Stimulated activated CD8-positive, alpha-beta memory T cell treated with anti-CD3 and anti-CD28 coated beads, Interleukin-7, amount 100 ng/mL, for 48 hours (primary cell): Measurements from ENCODE around the gene TAC3.
A peak's percentile ranks its signal among the peaks of the same experiment; 100 is the strongest.
"Not testable (repeated sequence)": the region's sequence is repeated elsewhere in the genome, so short reads cannot be mapped to it uniquely, and the experiment has no call there.

Experiments
- DNase-seq, 2 donors: peaks; one replicate each; pipeline ENCODE4 v3.0.0-alpha.2; 2020; ENCODE audit warnings: low read depth in 1 of 2; ENCODE audit errors: extremely low read depth in 1 of 2

The TAC3 gene

DNA sequence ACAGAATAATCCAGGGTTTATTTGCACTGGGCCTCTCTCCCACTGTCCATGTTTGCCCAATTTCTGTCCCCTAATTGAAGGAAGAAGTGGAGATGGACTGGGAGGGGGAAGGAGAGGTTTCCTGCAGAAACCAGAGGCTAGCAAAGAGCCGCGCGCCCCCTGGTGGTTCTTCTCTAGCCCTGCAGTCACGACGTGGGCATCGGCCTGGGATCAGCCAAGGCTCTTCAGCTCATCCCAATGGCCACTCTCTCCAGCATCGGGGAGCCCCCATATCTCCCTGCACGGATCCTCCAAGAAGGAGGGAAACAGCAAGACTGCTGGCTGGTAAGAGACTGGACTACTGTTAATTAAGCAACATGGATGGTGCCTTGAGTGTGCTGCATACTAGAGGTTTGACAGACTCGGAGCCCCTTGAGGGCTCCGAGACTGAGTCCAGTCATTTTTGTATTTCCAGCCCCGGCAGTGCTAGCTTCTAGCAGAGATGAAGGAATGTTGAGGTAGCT lies 28.7 kb downstream of the TAC3 start:
- DNase-seq = peak; percentile 33 to 37

DNA sequence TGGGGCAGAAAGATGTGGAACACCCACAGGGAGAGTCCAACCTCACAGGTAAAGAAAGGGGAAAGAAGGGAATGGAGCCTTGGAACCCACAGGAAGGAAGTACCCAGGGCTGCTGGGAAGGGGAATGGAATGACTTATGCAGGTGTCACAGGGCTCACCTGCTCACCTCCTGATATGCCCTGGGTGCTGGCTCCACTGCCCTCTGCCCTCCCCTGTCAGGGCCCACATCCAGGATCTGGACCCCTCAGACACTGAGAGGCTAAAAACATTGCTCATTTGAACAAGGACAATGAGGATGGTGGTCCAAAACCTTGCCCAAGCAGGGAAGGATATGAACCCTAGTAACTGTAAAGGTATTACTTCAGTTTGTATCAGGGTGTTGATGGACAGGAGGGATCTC lies 29.3 kb downstream of the TAC3 start:
- DNase-seq = no peak

DNA sequence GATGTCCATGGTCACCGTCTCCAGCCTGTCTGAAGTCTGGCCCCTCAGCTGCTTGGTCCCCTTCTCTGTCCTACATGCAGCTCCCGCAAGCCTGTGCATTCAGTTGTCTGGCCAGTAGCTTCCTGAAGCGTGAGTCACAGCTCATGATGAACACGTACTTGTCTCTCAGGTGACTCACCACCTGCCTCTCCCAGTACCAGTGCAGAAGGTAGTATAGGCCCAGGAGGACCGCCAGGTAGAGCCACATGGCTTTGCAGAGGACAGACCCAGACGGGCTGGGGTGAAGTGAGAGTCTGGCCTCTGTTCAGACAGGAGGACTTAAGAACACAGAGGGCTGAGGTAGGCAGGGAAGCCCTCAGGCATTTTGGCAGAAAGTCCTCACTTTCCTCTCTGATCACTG lies 30.6 kb downstream of the TAC3 start:
- peak in 1 of 2 donors; percentile 18 for DNase-seq

DNA sequence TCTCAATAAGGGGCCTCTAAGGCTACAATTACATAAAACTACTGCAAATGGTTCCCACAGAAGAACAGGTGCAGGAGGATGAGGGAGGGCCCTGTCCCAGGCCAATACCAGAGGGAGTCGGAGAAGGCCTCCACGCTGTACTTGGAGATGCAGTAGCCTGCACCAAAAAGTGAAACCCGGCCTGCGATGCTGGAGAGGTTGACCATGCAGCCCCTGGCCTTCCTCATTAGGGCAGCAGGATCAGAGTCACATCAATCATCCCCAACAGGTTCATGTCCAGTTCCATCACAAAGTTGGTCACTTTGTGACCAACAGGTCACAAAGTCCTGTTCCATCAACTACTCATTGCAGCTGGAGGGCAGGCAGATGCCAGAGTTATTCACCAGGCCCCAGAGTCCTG lies 32.9 kb downstream of the TAC3 start:
- no peak for DNase-seq

DNA sequence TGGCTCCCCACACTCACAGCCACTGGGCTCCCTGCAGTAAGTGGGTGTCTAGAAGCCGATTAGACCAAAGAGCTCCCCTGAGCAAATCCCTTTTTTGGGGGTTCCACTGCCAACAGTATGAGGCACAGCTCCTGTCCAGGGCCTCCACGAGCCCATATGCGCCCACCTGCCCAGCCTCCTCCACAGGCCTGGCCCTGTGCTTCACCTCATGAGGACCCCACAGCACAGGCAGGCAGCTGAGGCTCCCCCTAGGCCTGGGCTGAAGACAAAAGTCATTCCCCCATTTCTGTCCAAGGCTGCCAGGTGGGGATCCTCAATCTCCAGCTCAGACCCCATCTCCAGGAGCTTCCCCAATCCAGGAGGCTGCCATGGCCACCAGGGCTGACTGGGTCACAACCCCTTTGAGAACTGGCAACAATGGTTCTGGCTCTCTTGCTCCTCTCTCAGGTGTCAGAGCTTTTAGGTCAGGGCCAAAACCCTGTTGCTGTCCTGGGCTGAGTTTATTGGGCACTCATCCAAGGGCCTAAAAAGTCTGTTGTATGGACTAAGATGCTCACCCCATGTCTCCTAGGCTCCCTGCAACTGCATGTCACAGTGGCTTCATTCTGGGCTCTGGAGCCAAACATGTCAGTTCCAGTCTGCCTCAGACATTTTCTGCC lies 33.6 kb downstream of the TAC3 start:
- not testable (repeated sequence) for DNase-seq

DNA sequence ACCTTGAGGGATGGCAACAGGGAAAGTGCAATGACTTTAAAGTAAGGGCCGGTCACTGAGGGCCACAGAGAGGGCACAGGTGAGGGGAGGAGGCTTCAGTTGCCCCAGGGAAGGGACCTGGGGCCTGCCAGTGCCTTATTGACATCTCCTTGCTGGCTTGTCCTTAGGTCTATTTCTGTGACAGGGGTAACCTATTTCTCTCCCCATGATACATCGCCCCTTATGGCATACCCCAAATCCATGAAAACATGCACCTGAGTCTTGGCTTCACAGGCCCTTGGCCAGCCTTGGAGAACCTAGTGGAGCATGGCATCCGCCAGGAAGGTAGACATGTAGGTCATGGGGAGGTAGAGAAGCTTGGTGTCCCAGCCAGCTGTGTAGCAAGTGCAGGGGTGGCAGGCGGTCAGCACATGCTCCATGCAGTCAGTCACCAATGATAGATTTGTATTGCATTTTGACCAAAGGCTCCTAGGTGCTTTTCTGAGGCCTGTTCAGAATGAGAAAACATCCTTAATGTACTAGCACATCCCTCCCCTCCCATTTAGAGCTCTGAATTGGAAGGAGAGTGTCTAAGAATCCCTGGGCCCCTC lies 35.3 kb downstream of the TAC3 start:
- DNase-seq = no peak

DNA sequence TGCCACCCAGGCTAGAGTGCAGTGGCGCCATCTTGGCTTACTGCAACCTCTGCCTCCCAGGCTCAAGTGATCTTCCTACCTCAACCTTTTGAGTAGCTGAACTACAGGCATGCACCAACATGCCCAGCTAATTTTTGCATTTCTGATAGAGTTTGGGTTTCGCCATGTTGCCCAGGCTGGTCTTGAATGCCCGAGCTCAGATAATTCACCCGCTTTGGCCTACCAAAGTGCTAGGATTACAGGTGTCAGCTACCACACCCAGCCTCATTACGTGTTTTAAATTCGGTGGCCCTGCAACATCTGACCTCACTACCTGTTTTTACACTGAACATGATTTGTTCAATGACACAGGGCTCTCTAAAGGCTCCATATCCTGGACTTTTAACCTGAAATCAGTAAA lies 36.1 kb downstream of the TAC3 start:
- no peak for DNase-seq

DNA sequence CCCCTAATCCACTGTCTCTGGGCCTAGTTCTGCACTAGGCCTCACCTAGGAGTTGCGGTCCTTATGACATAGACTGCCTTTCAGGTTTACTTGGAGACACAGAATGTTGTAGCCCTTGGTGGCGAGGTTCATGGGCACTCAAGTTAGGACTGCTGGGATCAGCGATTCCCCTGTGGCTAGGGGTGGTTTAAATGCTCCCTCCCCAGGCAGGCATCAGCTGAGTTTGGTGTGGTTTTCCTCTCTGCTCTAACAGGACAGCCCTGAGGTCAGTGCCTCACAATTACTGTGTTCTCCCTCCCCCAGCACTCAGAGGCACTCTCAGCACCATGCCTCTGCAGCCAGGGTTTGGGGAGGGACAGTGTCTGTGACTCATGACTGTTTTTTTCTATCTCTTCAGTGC lies 36.7 kb downstream of the TAC3 start:
- DNase-seq = no peak

DNA sequence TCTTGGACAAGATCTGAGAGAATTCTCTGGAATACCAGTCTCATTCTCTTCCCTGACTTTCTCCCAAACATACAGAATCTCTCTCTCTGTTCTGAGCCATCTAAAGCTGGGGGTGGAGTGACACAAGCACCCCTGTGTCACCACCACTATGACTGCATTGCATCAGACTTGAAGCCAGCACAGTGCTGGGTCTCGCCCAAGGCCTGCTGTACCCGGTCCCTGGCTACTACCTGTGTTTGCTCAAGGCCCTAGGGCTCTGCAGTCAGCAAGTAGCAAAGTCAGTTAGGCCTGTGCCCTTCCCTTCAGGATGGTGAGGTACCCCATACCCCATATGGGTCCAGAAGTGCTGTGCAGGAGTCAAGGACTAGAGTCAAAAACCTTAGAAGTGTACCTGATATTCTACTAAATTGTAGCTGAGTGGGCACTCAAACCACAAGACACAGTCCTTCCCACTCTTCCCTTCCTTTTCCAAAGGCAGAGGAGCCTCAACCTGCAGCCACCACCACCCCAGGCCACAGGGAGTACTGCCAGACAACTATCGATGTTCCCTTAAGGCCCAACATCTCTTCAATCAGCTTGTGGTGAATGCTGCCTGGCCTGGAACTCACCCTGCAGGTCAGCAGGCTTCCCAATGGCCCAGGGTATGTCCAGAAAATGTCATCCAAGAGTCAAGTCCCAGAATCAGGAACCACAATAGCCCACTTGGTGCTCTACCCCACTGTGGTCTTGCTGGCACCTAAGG lies 37.8 kb downstream of the TAC3 start:
- DNase-seq = no peak

DNA sequence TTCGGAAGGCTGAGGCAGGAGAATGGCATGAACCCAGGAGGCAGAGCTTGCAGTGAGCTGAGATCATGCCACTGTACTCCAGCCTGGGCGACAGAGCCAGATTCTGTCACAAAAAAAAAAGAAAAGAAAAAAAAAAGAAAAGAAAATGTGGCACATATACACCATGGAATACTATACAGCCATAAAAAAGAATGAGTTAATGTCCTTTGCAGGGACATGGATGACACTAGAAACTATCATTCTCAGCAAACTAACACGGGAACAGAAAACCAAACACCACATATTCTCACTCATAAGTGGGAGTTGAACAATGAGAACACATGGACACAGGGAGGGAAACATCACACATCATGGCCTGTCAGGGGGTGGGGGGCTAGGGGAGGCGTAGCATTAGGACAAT lies 39.0 kb downstream of the TAC3 start:
- not testable (repeated sequence) for DNase-seq

DNA sequence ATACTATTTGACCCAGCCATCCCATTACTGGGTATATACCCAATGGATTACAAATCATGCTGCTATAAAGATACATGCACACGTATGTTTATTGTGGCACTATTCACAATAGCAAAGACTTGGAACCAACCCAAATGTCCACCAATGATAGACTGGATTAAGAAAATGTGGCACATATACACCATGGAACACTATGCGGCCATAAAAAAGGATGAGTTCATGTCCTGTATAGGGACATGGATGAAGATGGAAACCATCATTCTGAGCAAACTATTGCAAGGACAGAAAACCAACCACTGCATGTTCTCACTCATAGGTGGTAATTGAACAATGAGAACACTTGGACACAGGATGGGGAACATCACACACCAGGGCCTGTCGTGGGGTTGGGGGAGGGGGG lies 42.1 kb downstream of the TAC3 start:
- DNase-seq = not testable (repeated sequence)

DNA sequence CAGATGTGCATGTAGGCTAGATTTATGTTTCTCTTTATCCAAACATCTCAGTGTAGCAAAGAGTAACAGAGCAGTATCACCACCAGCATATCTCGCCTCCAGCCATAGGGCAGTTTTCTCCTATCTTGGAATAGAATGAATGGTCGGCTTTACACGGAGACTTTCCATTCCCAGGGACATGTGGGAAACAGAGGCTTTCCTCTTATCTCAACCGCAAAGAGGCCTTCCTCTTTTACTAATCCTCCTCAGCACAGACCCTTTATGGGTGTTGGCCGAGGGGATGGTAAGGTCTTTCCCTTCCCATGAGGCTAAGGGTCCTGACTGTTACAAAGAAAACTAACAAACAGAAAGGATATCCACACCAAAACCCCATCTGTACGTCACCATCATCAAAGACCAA lies 47.4 kb downstream of the TAC3 start:
- DNase-seq = not testable (repeated sequence)

DNA sequence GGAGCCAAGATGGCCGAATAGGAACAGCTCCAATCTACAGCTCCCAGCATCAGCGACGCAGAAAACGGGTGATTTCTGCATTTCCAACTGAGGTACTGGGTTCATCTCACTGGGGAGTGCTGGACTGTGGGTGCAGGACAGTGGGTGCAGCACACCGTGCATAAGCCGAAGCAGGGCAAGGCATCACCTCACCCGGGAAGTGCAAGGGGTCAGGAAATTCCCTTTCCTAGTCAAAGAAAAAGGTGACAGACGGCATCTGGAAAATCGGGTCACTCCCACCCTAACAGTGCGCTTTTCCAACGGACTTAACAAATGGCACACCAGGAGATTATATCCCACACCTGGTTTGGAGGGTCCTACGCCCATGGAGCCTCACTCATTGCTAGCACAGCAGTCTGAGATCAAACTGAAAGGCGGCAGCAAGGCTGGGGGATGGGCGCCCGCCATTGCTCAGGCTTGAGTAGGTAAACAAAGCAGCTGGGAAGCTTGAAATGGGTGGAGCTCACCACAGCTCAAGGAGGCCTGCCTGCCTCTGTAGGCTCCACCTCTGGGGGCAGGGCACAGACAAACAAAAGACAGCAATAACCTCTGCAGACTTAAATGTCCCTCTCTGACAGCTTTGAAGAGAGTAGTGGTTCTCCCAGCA lies 50.2 kb downstream of the TAC3 start:
- DNase-seq = not testable (repeated sequence)

DNA sequence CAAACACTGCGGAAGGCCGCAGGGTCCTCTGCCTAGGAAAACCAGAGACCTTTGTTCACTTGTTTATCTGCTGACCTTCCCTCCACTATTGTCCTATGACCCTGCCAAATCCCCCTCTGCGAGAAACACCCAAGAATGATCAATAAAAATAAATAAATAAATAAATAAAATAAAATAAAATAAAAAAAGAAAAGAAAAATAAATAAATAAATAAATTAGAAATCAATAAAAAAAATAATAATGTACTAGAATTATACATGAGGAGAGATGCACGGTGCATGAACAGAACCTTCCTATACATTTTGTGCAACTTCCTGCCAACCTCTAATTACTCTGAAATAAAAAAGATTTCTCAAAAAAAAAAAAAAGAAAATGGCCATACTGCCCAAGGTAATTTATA lies 51.2 kb downstream of the TAC3 start:
- DNase-seq = not testable (repeated sequence)

DNA sequence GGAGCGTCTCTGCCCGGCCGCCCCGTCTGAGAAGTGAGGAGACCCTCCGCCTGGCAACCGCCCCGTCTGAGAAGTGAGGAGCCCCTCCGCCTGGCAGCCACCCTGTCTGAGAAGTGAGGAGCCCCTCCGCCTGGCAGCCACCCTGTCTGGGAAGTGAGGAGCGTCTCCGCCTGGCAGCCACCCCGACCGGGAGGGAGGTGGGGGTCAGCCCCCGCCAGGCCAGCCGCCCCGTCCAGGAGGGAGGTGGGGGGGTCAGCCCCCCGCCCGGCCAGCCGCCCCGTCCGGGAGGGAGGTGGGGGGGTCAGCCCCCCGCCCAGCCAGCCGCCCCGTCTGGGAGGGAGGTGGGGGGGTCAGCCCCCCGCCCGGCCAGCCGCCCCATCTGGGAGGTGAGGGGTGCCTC lies 52.8 kb downstream of the TAC3 start:
- DNase-seq = not testable (repeated sequence)

DNA sequence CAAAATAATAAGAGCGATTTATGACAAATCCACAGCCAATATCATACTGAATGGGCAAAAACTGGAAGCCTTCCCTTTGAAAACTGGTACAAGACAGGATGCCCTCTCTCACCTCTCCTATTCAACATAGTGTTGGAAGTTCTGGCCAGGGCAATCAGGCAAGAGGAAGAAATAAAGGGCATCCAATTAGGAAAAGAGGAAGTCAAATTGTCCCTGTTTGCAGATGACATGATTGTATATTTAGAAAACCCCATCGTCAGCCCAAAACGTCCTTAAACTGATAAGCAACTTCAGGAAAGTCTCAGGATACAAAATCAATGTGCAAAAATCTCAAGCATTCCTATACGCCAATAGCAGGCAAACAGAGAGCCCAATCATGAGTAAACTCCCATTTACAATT lies 54.1 kb downstream of the TAC3 start:
- not testable (repeated sequence) for DNase-seq
